ENCODE measurements around the gene SLC39A1. TPM values are rescaled to one million over a fixed set of nuclear protein-coding genes. Genes with fewer than 3 reads are reported as not detected.
A peak's percentile ranks its signal among the peaks of the same experiment; 100 is the strongest.

SLC39A1 gene
- total and polyA plus RNA-seq, 9 of the 15 experiments (the other 6 are each of a cell fraction or from before 2014, with no cell fraction given): 9.9 to 81.1 (median 62.7) TPM

- TF ChIP-seq KAT2B (IDR thresholded peaks at IDR 0.05; ENCODE audit: low read depth, low read length) (no peak), TFE3 (CRISPR knock-in tag; IDR thresholded peaks at IDR 0.05) (no peak), WHSC1 (IDR thresholded peaks at IDR 0.05; ENCODE audit: low read length) (no peak), POLR2A (conservative IDR thresholded peaks at IDR 0.05) (peak; percentile 74), MAZ (CRISPR knock-in tag; conservative IDR thresholded peaks at IDR 0.05 in 1 of 2, IDR thresholded peaks at IDR 0.05 in 1 of 2) (peak; percentile 43 to 84), SRF (CRISPR knock-in tag; IDR thresholded peaks at IDR 0.05) (no peak), NFE2L1 (tag; IDR thresholded peaks at IDR 0.05; ENCODE audit: borderline replicate concordance, low read depth) (no peak), PTTG1 (tag; IDR thresholded peaks at IDR 0.05; ENCODE audit: low read depth) (no peak), CBFA2T3 (IDR thresholded peaks at IDR 0.05) (no peak), ZNF780A (CRISPR knock-in tag; IDR thresholded peaks at IDR 0.05) (no peak), STAG1 (CRISPR knock-in tag; IDR thresholded peaks at IDR 0.05; ENCODE audit: borderline replicate concordance) (no peak), MXI1 (IDR thresholded peaks at IDR 0.05; ENCODE audit: low read depth, low read length) (no peak; the same call in 1 of the 2 replicates), NEUROD1 (IDR thresholded peaks at IDR 0.05; ENCODE audit: borderline replicate concordance, low read depth, low read length, partially characterized antibody) (no peak), DMBX1 (CRISPR knock-in tag; IDR thresholded peaks at IDR 0.05; ENCODE audit: borderline replicate concordance) (peak; percentile 89), ADNP (tag; IDR thresholded peaks at IDR 0.05) (no peak), ZNF282 (CRISPR knock-in tag; IDR thresholded peaks at IDR 0.05) (no peak), XRCC3 (IDR thresholded peaks at IDR 0.05) (no peak), KLF13 (tag; IDR thresholded peaks at IDR 0.05; ENCODE audit: borderline replicate concordance, low read depth) (no peak), SMARCA5 (IDR thresholded peaks at IDR 0.05) (no peak), ZNF140 (CRISPR knock-in tag; IDR thresholded peaks at IDR 0.05) (no peak), ZNF444 (CRISPR knock-in tag; IDR thresholded peaks at IDR 0.05) (no peak), ELF4 (CRISPR knock-in tag; IDR thresholded peaks at IDR 0.05) (peak; percentile 93)
- TF ChIP-seq, protein P1, sequence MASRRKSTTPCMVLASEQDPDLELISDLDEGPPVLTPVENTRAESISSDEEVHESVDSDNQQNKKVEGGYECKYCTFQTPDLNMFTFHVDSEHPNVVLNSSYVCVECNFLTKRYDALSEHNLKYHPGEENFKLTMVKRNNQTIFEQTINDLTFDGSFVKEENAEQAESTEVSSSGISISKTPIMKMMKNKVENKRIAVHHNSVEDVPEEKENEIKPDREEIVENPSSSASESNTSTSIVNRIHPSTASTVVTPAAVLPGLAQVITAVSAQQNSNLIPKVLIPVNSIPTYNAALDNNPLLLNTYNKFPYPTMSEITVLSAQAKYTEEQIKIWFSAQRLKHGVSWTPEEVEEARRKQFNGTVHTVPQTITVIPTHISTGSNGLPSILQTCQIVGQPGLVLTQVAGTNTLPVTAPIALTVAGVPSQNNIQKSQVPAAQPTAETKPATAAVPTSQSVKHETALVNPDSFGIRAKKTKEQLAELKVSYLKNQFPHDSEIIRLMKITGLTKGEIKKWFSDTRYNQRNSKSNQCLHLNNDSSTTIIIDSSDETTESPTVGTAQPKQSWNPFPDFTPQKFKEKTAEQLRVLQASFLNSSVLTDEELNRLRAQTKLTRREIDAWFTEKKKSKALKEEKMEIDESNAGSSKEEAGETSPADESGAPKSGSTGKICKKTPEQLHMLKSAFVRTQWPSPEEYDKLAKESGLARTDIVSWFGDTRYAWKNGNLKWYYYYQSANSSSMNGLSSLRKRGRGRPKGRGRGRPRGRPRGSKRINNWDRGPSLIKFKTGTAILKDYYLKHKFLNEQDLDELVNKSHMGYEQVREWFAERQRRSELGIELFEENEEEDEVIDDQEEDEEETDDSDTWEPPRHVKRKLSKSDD (conservative IDR thresholded peaks at IDR 0.05; ENCODE audit: low read length): no peak
- TF ChIP-seq, protein P2, sequence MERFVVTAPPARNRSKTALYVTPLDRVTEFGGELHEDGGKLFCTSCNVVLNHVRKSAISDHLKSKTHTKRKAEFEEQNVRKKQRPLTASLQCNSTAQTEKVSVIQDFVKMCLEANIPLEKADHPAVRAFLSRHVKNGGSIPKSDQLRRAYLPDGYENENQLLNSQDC (CRISPR knock-in tag; IDR thresholded peaks at IDR 0.05): no peak
Observed at GRCh38 chr1:153958111-153958960, 5.0 kb downstream of the SLC39A1 start, which contains the start of gene CRTC2 (continued).
